SK-N-SH treated with all-trans-retinoic acid at 6 μM for 48 hours (cell line): Measurements from ENCODE around the gene WDR3.

Experiments
- BACH2 ChIP-seq: fragments of 250-450 bp; sonication (Bioruptor Pico); IDR thresholded peaks from 2 replicates; pipeline ENCODE4 v1.9.0; 2021; ENCODE audit warnings: mild to moderate bottlenecking, borderline replicate concordance
- ZFP30 ChIP-seq: fragments of 450-650 bp; formaldehyde crosslinking; IDR thresholded peaks from 2 replicates; pipeline ENCODE4 v1.5.0; 2022; ENCODE audit warnings: mild to moderate bottlenecking, moderate library complexity
- ZNF70 ChIP-seq: fragments of 450-650 bp; formaldehyde crosslinking; IDR thresholded peaks from 2 replicates; pipeline ENCODE4 v1.5.0; 2020; ENCODE audit warnings: mild to moderate bottlenecking, moderate library complexity

DNA sequence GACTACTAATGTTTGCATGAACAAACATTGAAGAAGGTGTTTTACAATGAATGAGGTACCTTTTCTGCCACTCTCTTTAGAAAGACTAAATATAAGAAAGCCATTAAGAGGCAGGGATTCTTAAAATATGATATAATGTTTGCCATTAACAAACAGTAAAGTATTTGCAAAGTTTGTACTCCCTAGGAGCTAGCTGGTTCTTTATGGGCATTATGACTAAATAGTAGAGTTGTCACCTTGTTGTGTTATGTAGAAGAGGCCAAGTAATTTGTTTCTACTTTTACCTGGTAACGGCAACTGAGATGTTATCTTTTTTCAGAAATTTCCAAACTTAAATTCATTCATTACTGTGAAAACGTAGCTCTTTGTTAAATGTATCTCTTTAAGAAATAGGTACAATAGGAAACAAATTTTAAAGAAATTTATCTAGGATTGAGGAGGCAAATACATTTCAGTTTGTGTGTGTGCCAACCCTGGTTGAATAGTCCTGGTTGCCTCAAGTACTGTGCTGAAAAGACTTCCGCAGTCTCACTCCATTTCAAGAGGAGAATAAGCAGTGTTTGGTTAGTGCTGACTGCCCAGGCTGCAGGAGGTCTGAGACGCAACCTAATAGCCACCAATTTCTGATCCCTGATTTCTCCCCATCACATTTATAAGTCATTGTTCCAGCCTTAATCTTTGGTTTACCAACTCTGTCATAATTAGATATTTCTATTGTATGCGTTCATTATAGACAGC, 52.1 kb downstream of the WDR3 start:
- no peak for TF ChIP-seq BACH2 (CRISPR knock-in tag)
- TF ChIP-seq ZNF70 (CRISPR knock-in tag) = no peak
- TF ChIP-seq ZFP30 (CRISPR knock-in tag) = no peak
